Measurements from ENCODE around the gene FGFRL1.

- TF ChIP-seq CTCF (conservative IDR thresholded peaks at IDR 0.05) (no peak), EZH2 (IDR thresholded peaks at IDR 0.05; ENCODE audit: low read depth) (no peak)
These were observed 54.3 kb downstream of the FGFRL1 start for GRCh38 chr4:1065732-1066131.
